Activated CD4-positive, alpha-beta T cell treated with anti-CD3 and anti-CD28 coated beads, Interleukin-2, amount 50 U/mL, for 16 hours (primary cell): ENCODE measurements around the gene BCL2L13.
"Not testable (repeated sequence)": the region's sequence is repeated elsewhere in the genome, so short reads cannot be mapped to it uniquely, and the experiment has no call there.

ENCODE experiments used
- DNase-seq: peaks from one replicate; pipeline ENCODE4 v3.0.0-alpha.2; 2020

The BCL2L13 gene

DNA sequence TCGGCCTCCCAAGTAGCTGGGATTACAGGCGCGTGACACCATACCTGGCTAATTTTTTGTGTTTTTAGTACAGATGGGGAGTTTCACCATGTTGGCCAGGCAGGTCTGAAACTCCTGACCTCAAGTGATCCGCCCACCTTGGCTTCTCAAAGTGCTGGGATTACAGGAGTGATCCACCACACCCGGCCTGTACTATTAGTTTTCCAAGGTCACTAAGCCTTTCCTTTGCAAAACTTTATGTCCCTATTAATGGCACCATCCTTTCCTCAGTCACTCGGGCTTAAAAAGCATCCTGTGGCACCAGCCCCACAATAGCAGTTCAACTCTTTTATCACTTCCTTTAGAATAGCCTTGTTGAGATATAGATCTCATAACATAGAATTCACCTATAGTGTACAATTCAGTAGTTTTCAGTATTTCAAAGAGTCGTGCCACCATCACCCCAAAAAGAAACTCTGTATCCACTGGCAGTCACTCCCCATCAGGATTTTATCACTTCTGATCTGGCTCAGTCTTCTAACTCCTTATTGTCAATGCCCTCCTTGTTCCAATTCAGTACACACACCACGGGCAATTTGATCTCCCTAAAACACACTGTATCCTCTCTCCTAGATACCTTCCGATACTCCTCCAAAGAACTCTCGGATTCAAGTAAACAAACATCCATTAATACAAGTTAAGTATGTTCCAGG, 921 bp upstream of the BCL2L13 start:
- no peak for DNase-seq

DNA sequence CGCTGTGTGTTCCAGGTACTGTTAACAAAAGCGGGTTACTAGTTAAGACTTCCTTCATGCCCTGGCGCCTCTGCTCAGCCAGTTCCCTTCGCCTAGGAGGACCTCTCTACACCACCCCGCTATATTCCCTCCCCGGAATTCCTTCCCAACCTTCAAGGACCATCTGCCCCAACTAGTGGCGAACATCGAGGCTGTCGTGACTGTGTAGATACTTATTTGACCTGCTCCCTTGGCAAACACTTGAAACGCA, 450 bp upstream of the BCL2L13 start:
- no peak for DNase-seq

DNA sequence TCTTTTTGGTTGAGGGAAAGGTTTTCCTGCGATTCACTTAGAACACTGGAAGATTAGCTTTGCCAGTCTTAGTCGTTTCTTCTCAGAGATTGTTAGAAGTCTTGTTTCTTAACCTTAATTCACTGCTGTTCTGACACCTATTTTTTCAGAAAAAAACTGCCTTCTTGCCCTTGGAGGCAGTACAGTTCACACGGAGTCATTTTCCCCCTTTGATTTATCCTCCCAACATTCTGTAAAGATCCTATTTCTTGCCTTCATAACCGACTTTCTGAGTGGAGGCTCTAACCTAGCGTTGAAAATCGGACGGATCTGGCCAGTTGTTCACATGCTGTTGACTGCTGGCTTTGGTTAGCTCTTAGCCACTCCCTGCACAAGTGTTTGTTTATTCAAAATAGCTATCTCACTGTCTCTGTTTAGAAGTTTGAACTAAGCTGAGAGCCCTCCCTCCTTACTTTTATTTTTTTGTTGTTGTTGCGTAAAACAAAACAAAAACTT, 737 bp downstream of the BCL2L13 start:
- DNase-seq = peak; percentile 27

DNA sequence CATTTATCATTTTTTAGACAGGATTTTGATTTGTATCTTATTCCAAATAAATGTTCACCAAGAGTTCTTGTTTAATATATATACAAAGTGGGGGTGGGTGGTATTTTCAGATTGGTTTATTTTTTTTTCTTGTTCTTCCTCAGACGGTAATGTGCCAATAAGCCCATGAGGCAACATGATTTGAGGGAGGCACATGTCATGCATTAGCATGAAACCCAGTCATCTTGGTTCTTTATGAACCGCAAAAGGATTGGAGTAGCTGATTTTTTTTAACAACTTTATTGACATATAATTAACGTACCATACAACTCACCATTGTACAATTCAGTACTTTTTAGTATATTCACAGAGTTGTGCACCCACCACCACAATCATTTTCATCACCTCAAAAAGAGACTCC, 2.7 kb downstream of the BCL2L13 start:
- no peak for DNase-seq

DNA sequence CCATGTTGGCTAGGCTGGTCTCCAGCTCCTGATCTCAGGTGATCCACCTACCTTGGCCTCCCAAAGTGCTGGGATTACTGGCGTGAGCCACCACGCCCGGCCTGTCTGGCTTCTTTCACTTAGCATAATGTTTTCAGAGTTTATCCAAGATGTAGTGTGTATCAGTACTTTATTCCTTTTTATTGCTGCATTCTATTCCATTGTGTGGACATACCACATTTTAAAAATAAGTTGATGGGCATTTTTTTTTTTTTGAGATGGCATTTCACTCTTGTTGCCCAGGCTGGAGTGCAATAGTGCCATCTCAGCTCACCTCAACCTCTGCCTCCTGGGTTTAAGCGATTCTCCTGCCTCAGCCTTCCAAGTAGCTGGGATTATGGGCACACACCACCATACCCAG, 3.8 kb downstream of the BCL2L13 start:
- not testable (repeated sequence) for DNase-seq

DNA sequence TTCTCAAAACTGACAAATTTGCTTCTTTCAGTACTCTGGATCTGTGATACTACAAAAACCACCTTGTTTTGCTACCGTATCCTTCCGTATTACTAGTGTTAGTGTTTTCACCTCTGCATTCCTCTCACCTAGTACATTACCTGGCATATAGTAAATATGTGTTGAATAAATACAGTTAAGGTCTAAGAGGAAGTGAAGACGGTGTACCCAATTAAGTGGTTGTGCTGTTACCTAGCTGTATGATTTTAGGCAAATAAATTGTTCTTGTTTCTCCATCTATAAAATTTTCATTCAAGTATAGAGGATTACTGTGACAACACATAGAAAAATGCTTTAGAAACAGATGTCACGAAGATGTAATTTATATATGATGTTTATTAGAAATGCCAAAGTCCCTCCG, 8.9 kb downstream of the BCL2L13 start:
- no peak for DNase-seq

DNA sequence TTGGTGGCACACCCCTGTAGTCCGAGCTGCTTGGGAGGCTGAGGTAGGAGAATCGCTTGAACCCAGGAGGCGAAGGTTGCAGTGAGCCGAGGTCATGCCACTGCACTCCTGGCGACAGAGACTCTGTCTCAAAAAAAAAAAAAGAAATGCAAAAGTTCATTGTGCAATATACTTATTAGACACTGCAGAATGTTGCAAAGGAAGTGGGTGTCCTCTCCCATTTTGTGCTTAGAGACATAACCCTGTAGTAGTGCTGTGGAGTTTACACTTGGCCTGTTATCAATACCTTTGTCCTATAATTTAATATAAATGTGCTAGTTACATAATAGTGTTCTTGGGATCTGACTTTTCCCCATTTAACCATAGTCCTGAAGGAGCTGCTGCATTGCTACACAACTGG, 9.4 kb downstream of the BCL2L13 start:
- DNase-seq = no peak

DNA sequence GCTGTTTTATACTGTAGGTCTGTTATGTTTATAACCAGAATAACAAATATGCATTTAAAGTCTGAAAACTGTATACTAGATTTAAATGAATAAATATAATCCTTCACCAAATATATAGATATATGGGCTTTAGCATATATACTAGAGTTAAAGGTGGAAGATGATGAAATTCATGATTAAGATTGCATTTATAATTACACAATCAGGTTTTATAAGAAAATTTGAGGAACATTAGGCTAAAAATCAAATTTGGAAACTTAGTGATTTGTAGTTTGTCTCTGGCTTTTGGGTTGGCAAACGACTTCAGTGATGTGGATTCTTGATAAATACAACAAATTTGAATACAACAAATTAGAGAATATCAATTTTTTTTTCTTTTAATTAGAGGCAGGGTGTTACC, 10.0 kb downstream of the BCL2L13 start:
- no peak for DNase-seq

DNA sequence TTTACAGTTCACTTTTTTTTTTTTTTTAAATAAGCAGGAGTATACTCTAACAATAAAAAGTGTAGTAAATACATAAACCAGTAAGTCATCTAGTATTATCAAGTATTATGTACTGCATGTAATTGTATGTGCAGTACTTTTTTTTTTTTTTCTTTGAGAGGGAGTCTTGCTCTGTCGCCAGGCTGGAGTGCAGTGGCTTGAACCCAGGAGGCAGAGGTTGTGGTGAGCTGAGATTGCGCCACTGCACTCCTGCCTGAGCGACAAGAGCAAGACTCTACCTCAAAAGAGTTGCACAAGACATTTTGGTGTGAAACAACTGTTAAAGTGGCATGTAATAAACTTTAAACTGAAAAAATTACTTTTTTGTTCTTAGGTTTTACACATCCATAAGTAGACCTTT, 16.7 kb downstream of the BCL2L13 start:
- DNase-seq = no peak

DNA sequence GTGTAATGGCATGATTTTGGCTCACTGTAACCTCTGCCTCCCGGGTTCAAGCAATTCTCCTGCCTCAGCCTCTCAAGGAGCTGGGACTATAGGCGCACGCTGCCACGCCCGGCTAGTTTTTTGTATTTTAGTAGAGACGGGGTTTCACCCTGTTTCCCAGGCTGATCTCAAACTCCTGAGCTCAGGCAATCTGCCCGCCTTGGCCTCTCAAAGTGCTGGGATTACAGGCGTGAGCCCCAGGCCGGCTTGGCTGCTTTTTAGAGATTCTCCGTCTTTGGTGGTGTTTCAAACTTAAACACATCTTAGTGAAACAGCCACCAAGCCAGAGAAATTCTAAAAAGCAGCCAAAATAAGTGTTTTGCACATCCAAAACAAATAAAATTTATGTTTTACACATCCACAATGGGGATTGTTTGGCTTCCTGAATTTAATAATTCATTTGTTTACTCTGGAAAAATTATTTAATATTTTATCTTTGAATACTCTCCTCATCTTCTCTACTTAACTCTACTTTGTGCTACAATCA, 18.4 kb downstream of the BCL2L13 start:
- DNase-seq = no peak

DNA sequence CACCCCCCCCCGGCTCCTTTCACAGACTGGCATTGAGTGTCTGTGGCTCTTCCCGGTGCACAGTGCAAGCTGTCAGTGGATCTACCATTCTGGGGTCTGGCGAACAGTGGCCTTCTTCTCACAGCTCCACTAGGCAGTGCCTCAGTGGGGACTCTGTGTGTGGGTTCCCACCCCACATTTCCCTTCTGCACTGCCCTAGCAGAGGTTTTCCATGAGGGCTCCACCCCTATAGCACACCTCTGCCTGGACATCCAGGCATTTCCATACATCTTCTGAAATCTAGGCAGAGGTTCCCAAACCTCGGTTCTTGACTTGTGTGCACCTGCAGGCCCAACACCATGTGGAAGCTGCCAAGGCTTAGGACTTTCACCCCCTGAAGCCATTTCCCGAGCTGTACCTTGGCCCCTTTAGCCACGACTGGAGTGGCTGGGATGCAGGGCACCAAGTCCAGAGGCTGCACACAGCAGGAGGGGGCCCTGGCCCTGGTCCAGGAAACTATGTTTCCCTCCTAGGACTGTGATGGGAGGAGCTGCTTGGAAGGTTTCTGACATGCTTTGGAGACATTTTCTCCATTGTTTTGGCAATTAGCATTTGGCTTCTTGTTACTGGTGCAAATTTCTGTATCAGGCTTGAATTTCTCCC, 26.0 kb downstream of the BCL2L13 start:
- no peak for DNase-seq

DNA sequence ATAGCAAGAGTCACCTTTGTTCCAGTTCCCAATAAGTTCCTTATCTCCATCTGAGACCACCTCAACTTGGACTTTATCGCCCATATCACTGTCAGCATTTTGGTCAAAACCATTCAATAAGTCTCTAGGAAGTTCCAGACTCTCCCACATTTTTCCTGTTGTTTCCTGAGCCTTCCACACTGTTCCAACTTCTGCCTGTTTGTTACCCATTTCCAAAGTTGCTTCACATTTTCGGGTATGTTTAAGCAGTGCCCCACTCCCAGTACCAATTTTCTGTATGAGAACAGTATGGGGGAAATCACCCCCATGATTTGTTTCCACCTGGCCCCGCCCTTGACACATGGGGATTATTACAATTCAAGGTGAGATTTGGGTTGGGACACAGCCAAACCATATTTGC, 26.7 kb downstream of the BCL2L13 start:
- DNase-seq = no peak

DNA sequence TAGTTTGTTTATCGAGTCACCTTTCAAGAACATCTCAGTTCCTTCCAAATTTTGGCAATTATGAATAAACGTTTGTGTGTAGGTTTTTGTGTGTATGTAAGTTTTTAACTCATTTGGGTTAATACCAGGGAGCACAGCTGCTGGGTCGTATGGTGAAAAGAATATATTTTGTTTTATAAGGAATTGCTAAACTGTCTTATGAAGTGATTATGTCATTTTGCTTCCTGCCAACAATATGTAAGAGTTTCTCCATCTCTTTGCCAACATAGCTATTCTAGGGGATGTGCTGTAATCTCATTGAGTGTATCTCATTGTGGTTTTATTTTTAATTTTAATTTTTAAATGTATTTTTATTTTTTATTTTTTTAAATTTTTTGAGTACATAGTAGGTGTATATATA, 27.3 kb downstream of the BCL2L13 start:
- no peak for DNase-seq

DNA sequence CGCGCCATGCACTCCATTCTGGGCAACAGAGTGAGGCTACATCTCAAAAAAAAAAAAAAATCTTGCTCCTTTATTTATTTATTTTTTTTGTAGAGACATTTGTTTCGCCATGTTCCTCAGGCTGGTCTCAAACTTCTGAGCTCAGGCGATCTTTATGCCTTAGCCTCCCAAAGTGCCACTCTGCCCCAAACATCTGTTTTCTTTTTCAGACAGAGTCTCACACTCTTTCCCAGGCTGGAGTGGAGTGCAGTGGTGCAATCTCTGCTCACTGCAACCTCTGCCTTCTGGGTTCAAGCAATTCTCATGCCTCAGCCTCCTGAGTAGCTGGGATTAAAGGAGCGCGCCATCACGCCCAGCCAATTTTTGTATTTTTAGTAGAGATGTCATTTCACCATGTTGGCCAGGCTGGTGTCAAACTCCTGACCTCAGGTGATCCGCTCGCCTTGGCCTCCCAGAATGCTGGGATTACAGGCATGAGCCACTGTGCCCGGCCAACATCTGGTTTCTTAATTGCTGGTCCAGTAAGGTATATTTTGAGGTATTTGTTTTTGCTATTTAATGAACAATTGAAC, 33.0 kb downstream of the BCL2L13 start:
- not testable (repeated sequence) for DNase-seq

DNA sequence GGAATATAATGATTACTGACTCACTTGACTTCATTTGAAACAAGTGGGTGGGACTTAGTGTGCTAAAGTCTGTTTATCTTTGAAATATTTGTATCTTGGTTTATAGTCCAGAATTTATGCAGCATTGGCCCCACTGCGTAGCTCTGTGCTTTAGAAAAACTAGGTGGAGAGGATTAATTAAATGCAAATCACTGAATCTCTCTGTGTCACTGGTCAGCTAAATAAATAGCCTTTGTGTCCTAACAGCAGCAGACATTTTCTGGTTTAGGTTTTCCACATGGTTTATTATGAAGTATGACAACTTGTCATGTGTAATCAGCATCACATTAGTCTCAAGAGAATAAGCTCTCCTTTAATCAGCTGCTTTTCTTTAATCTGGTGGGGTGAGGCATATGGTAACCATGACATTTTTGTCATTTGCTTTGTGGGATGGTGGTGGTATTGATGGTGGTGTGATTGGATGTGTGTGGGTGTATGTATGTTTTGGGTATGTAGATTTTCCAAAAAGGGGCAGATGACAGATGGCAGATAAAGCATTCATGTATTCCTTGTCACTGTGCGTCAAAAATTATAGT, 33.9 kb downstream of the BCL2L13 start:
- no peak for DNase-seq

DNA sequence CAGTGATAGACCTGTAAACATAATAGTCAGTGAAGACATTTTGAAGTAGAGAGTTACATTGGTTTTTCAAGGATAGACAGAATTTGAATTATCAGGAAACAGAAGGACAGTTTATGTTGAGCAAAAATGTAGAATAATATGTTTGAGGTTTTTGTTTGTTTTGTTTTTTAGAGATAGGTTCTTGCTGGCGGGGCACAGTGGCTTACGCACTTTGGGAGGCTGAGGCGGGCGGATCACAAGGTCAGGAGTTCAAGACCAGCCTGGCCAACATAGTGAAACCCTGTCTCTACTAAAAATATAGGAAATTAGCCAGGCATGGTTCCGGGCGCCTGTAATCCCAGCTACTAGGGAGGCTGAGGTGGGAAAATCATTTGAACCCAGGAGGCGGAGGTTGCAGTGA, 35.6 kb downstream of the BCL2L13 start:
- DNase-seq = no peak

DNA sequence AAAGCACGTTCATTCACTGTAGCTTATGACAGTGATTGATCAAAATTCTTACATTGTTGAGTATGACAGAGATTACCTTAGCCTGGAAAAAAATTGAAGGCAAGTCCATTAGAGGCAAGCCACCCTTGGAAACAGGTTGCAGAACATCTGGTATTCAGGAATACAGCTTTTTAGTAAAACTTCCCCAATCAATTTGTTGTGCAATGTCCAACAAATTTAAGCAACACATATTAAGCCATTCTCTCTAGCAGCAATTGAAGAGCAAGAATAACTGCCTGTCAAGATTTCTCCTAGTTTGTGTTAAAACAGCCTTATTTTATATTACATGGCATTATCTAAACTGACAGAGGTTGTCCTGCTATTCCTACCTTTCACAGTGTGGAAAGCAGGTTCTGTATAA, 37.0 kb downstream of the BCL2L13 start:
- no peak for DNase-seq

DNA sequence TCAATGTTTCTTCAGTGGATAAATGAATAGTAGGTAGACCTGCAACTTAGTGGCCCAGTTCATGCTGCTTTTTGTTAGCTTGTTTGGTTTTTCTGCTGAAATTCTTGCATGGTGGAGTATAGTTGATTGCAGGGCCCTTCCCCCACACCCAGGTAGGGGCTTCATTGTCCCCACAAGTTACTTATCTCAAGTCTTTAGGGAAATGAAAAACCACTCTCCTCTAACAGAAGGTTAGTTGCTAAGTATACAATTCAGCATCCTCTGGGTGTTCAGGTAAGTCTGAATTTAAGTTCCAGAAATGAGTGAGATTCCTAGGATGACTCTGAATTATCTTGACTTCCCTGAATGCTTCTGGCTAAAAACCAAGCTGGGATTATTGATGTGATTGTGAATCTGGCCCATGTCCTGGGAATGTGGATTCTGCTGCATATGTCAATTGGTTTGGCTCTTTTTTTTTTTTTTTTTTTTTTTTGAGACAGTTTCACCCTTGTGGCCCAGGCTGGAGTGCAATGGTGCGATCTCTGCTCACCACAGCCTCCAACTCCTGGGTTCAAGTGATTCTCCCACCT, 40.3 kb downstream of the BCL2L13 start:
- DNase-seq = no peak

DNA sequence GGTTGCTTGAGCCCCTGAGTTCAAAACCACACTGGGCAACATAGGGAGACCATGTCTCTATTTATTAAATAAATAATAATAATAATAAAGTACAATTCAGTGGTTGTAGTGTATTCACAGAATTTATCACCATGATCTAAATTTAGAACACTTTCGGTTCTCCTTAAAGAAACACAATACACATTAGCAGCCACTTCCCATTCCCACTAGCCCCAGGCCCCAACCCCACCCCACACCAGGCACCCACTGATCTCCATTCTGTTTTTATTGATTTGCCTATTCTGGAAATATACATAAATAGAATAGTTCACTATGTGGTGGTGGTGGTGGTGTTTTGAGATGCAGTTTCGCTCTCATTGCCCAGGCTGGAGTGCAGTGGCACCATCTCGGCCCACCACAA, 45.7 kb downstream of the BCL2L13 start:
- no peak for DNase-seq

DNA sequence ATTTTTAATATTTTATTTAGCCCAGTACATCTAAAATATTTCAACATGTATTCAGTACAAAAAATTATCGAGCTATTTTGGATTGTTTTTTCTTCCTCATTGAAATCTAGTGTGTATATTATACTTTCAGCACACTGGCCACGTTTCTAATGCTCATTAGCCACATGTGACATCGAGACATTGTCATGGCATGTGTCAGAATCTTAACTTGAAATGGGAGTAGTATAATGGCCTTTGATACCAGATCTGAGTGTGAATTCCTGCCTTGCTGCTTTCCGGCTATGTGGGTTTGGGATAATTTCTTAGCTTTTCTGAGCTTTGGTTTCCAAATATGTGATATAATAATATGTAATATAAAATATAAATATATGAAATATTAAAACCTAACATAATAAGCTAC, 54.3 kb downstream of the BCL2L13 start:
- DNase-seq = no peak

DNA sequence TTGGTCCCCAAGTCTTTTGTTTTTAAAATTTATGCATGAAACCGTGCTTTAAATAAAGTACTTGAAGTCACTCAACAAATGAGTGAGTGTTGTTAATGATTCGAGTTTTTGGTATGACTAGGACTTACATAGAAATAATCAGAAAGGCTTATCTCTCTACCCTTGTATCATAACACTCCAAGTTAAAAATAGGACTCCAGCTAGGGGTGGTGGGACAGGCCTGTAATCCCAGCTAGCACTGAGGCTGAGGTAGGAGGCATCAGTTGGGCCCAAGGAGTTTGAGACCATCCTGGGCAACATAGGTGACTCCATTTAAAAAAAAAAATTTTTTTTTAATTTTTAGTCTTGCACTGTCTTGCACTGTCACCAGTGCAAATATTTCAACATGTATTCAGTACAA, 55.6 kb downstream of the BCL2L13 start:
- DNase-seq = no peak

DNA sequence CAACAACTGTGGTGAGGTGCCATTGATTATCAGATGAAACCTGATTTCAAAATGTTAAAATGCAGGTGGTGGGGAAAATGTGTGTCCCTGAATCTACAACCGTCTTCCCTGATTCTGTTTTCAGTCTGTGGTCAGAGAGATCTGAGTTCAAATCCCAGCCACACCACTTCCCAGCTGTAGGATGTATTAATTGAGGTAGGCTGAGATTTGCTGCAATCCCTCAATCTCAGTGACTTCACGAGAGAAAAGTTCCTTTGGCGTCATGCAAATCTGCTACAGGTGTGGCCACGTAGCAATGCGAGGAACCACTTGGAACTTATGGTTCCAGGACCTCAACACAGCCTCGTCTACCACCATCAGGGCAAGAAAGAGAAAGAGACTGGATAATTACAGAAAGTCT, 56.2 kb downstream of the BCL2L13 start:
- DNase-seq = no peak

DNA sequence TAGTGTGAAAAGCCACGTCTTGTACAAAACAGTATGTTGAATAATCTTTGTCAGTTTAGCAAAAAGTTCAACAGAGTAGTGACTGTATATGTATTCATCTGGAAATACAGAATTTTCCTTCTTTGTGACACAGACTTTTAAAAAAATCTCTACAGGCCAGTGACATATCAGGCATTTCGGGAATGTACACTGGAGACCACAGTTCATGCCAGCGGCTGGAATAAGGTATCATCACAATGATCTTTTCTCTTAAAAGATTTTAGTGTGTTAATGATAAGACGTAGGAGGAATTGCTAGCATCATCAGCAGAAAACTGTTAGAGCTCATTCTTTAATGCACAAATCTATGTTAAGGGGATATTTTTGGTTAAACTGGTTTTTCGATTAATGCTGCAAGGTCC, 57.4 kb downstream of the BCL2L13 start:
- DNase-seq = no peak

DNA sequence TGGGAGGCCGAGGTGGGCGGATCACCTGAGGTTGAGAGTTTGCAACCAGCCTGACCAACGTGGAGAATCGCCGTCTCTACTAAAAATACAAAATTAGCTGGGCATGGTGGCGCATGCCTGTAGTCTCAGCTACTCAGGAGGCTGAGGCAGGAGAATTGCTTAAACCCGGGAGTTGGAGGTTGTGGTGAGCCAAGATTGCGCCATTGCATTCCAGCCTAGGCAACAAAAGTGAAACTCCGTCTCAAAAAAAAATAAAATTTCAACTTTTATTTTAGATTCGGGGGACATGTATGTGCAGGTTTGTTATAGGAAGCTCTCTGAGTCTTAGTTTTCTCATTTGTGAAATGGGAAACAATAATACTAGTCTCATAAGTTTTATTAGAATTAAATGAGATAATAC, 58.6 kb downstream of the BCL2L13 start:
- DNase-seq = not testable (repeated sequence)
